K562 (cell line): ENCODE data around the gene GPR142. TPM values are rescaled to one million over a fixed set of nuclear protein-coding genes. Genes with fewer than 3 reads are reported as not detected.

Source experiments
- CHD1 ChIP-seq: fragments of 200-600 bp; sonication (generic); IDR thresholded peaks from one replicate; pipeline ENCODE4 v1.6.1; 2012; ENCODE audit warnings: mild to moderate bottlenecking, moderate library complexity, low read length, inconsistent platforms
- CTBP1 ChIP-seq: fragments of 450-650 bp; IDR thresholded peaks from 2 replicates; pipeline ENCODE4 v1.6.1; 2016; ENCODE audit warnings: borderline replicate concordance
- HDAC6 ChIP-seq: IDR thresholded peaks from 2 replicates; pipeline ENCODE4 v1.6.1; 2012; ENCODE audit warnings: low read depth, mild to moderate bottlenecking, control low read depth, inconsistent platforms, low read length, moderate library complexity
- HLTF ChIP-seq: fragments of 450-650 bp; IDR thresholded peaks from 2 replicates; pipeline ENCODE4 v1.6.1; 2016
- KAT8 ChIP-seq: fragments of 450-650 bp; IDR thresholded peaks from 2 replicates; pipeline ENCODE4 v1.6.1; 2016; ENCODE audit warnings: low read depth, mild to moderate bottlenecking
- L3MBTL2 ChIP-seq: fragments of 450-650 bp; IDR thresholded peaks from 2 replicates; pipeline ENCODE4 v1.6.1; 2016; ENCODE audit warnings: mild to moderate bottlenecking, moderate library complexity
- MAZ ChIP-seq, 2 experiments: fragments of 450-650 bp in 1 of 2; sonication (generic) in 1 of 2; formaldehyde crosslinking; IDR thresholded peaks in 1 of 2; conservative IDR thresholded peaks in 1 of 2; 2 replicates each; pipeline versions ENCODE4 v1.4.0 to v1.5.0; 2020; ENCODE audit warnings: mild to moderate bottlenecking in 1 of 2, missing genetic modification reagents in 1 of 2
- MXD1 ChIP-seq: fragments of 250-450 bp; sonication (Bioruptor Pico); IDR thresholded peaks from 2 replicates; pipeline ENCODE4 v1.8.0; 2021; ENCODE audit warnings: borderline replicate concordance, mild to moderate bottlenecking, moderate library complexity; ENCODE audit not compliant: poor library complexity, severe bottlenecking
- PRDM10 ChIP-seq: fragments of 450-650 bp; IDR thresholded peaks from 2 replicates; pipeline ENCODE4 v1.6.1; 2018; ENCODE audit not compliant: partially characterized antibody
- PTBP1 ChIP-seq: fragments of 200-400 bp; formaldehyde crosslinking; IDR thresholded peaks from 2 replicates; pipeline ENCODE4 v1.6.1; 2017; ENCODE audit warnings: low read depth, low read length
- RBM25 ChIP-seq: fragments of 200-400 bp; formaldehyde crosslinking; IDR thresholded peaks from 2 replicates; pipeline ENCODE4 v1.6.1; 2018; ENCODE audit warnings: low read length, low read depth, moderate library complexity; ENCODE audit not compliant: severe bottlenecking
- SNAPC5 ChIP-seq: fragments of 250-450 bp; sonication (Bioruptor Pico); IDR thresholded peaks from 2 replicates; pipeline ENCODE4 v1.8.0; 2021; ENCODE audit warnings: moderate library complexity, mild to moderate bottlenecking, inconsistent platforms
- XRCC4 ChIP-seq: IDR thresholded peaks from one replicate; pipeline ENCODE4 v1.6.1; 2011; ENCODE audit not compliant: insufficient read depth, insufficient read length; ENCODE audit errors: extremely low read depth
- YY1 ChIP-seq, 3 experiments: IDR thresholded peaks; 2 replicates each; pipeline ENCODE4 v1.6.1; 2011; ENCODE audit warnings: low read length in 2 of 3, mild to moderate bottlenecking in 2 of 3, moderate library complexity in 2 of 3, borderline replicate concordance in 1 of 3, control low read depth in 1 of 3, low read depth in 1 of 3; ENCODE audit not compliant: insufficient read depth in 3 of 3, insufficient replicate concordance in 2 of 3, control insufficient read depth in 1 of 3, insufficient read length in 1 of 3; ENCODE audit errors: extremely low read depth in 1 of 3
- ZBTB33 ChIP-seq: sonication (generic); formaldehyde crosslinking; IDR thresholded peaks from 2 replicates; pipeline ENCODE4 v1.8.1; 2023; ENCODE audit warnings: mild to moderate bottlenecking, missing genetic modification reagents
- ZBTB5 ChIP-seq: fragments of 450-650 bp; IDR thresholded peaks from 2 replicates; pipeline ENCODE4 v1.6.1; 2017; ENCODE audit warnings: antibody characterized with exemption
- ZC3H8 ChIP-seq: fragments of 450-650 bp; IDR thresholded peaks from 2 replicates; pipeline ENCODE4 v1.6.1; 2017
- ZFP1 ChIP-seq: fragments of 450-650 bp; formaldehyde crosslinking; IDR thresholded peaks from 2 replicates; pipeline ENCODE4 v1.4.0; 2020; ENCODE audit warnings: mild to moderate bottlenecking, mixed read lengths
- ZNF551 ChIP-seq: fragments of 250-450 bp; sonication (Bioruptor Pico); IDR thresholded peaks from 2 replicates; pipeline ENCODE4 v1.5.0; 2021; ENCODE audit warnings: mild to moderate bottlenecking, moderate library complexity
- polyA plus RNA-seq, 8 experiments: library from polyadenylated mRNA; depleted of rRNA in 4 of 8; stranded (reverse) in 5 of 8; unstranded in 3 of 8; fragments of >200 nt; fragmentation: Nextera tagmentation in 2 of 8; fragmentation: Illumina TruSeq in 1 of 8; extraction: Ambion mirVana in 2 of 8; extraction: Trizol in 1 of 8; gene quantifications; 2 replicates each; pipeline versions ENCODE4 v1.2.1 to v1.2.3, GENCODE V29; 2011 to 2014; ENCODE audit warnings: inconsistent platforms in 1 of 8, missing spikeins in 1 of 8
- total RNA-seq, 7 experiments: library from RNA; depleted of rRNA in 6 of 7; stranded (reverse); fragments of >200 nt in 6 of 7; fragmentation: Illumina TruSeq in 2 of 7; extraction: Trizol in 2 of 7; gene quantifications; 2 replicates each; pipeline versions ENCODE4 v1.2.1 to v1.2.3, GENCODE V29; 2011 to 2021; ENCODE audit warnings: low replicate concordance in 1 of 7

Gene GPR142
- total and polyA plus RNA-seq, 9 of the 15 experiments (the other 6 are each of a cell fraction or from before 2014, with no cell fraction given), result not detected

GRCh38 chr17:74351552-74352210 is 15.6 kb upstream of the GPR142 start (continued):
- TF ChIP-seq MXD1, result no peak
- peak; percentile 81 for TF ChIP-seq L3MBTL2
- no peak for TF ChIP-seq PRDM10
- no peak for TF ChIP-seq CHD1
- peak; percentile 73; the same call in 1 of the 2 replicates for TF ChIP-seq ZBTB33 (CRISPR knock-in tag)
- TF ChIP-seq RBM25, result no peak
- no peak for TF ChIP-seq MAZ (CRISPR knock-in tag; conservative IDR thresholded peaks at IDR 0.05 in 1 of 2, IDR thresholded peaks at IDR 0.05 in 1 of 2)
- TF ChIP-seq YY1 (IDR thresholded peaks at IDR 0.05; ENCODE audit: borderline replicate concordance in 1 of 3, control insufficient read depth in 1 of 3, extremely low read depth in 1 of 3, insufficient read depth in 3 of 3, insufficient read length in 1 of 3, insufficient replicate concordance in 2 of 3, low read depth in 1 of 3, low read length in 2 of 3), result no peak
- no peak for TF ChIP-seq ZBTB5
- 0 out of 2 replicates have a peak, but pooled peaks have one; percentile 74 for TF ChIP-seq HDAC6
- no peak for TF ChIP-seq ZNF551 (CRISPR knock-in tag)
- no peak for TF ChIP-seq KAT8
- no peak for TF ChIP-seq SNAPC5 (CRISPR knock-in tag)
- no peak for TF ChIP-seq ZC3H8
- TF ChIP-seq CTBP1, result peak; percentile 52; the same call in 1 of the 2 replicates
- TF ChIP-seq ZFP1 (CRISPR knock-in tag), result no peak
- no peak for TF ChIP-seq PTBP1
- no peak for TF ChIP-seq XRCC4
- TF ChIP-seq HLTF, result no peak
